Subcutaneous preadipocyte (primary cell): ENCODE data around the gene GFRA4. TPM values are rescaled to one million over a fixed set of nuclear protein-coding genes. Genes with fewer than 3 reads are reported as not detected.

Experiments
- total RNA-seq: library from RNA; depleted of rRNA; stranded (reverse); fragments of >200 nt; gene quantifications from 2 replicates; pipeline ENCODE4 v1.2.3, GENCODE V29; 2012

The GFRA4 gene
- not detected in 2 replicates for total RNA-seq

GRCh38 chr20:3663031-3663701 is at the start of gene GFRA4:
Gene GFRA4 (minus strand): TSS chr20:3663399. CDS start chr20:3663399, 0 bp downstream.

GRCh38 chr20:3712279-3712873 is 49.2 kb upstream of the GFRA4 start, which contains the start of gene SIGLEC1:
Gene SIGLEC1 (minus strand): TSS chr20:3712600. CDS start chr20:3707128, 5,472 bp downstream.

DNA sequence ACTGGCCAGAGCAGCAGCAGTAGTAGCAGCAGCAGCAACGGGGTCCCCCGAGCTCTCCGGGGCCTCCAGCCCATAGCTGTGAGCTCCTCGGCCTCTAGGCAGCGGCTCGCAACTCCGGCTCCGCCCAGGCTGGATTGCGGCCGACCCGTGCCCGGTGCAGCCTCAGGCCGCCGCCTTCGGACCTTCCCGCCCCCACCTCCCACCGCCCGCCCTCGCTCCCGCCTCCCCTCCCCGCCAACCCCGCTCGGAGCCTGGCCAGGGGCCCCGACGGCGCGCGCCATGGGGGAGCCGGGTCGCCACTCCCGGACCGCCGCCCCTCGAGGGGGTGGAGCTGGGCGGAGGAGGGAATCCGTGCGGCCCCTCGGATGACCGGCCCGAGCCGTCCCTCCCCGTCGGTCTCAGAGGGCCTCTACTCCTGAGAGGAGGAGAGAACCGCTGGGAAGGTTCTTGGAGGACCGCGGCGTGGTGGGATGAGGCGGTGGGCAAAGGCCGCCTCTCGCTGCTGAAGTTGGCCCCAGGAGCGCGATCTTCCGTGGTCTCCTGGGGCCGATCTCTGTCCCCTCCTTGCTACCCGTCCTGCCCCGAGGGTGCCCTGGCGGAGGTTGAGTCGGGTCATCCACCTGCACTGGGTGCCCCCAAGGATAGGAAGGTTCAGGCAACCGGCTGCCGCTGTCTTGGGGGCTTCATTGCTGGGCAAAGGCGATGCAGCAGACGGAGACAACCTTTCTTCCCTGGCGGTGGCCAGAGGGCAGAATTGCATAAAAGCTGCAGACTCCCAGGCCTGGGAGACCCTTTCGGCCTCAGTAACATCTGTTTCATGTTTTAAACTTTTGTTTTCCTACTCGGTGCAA is 19.0 kb upstream of the GFRA4 start, which contains the start of gene ADAM33:
Gene ADAM33, minus strand, starts transcription at position 80 of the 851 bp plus-strand sequence. Its CDS starts 6 bp downstream, at position 74.

Other genes with a start within 250 kb of the GFRA4 start
- 31.2 and 33.6 TPM in 2 replicates for gene ATRN, start 192.4 kb downstream of the GFRA4 start, total RNA-seq
- gene ADAM33, start 18.6 kb upstream of the GFRA4 start, total RNA-seq, result 88.6 and 101 TPM in 2 replicates
- gene SIGLEC1, start 49.2 kb upstream of the GFRA4 start, total RNA-seq, result not detected in 2 replicates
- 0.98 and 1.8 TPM in 2 replicates for gene HSPA12B, start 69.3 kb upstream of the GFRA4 start, total RNA-seq
- 40.7 and 46.7 TPM in 2 replicates for gene ADISSP, start 104.4 kb upstream of the GFRA4 start, total RNA-seq
- gene SPEF1, start 118.0 kb upstream of the GFRA4 start, total RNA-seq, result 0.20 TPM in 1 of 2 replicates, not detected in the other
- 119 and 169 TPM in 2 replicates for gene CENPB, start 123.3 kb upstream of the GFRA4 start, total RNA-seq
- 66.9 and 91.1 TPM in 2 replicates for gene CDC25B, start 132.9 kb upstream of the GFRA4 start, total RNA-seq
- 20.5 and 21.7 TPM in 2 replicates for gene AP5S1, start 157.1 kb upstream of the GFRA4 start, total RNA-seq
- 29.8 and 48.7 TPM in 2 replicates for gene MAVS, start 183.4 kb upstream of the GFRA4 start, total RNA-seq
- 38.6 and 47.7 TPM in 2 replicates for gene PANK2, start 226.0 kb upstream of the GFRA4 start, total RNA-seq